ENCODE results near the gene ARFGAP1. TPM values are rescaled to one million over a fixed set of nuclear protein-coding genes. Genes with fewer than 3 reads are reported as not detected.
A peak's percentile ranks its signal among the peaks of the same experiment; 100 is the strongest.

The ARFGAP1 gene
- total RNA-seq, 2 experiments from 2014 or later: 73.4 to 77.6 TPM

DNA sequence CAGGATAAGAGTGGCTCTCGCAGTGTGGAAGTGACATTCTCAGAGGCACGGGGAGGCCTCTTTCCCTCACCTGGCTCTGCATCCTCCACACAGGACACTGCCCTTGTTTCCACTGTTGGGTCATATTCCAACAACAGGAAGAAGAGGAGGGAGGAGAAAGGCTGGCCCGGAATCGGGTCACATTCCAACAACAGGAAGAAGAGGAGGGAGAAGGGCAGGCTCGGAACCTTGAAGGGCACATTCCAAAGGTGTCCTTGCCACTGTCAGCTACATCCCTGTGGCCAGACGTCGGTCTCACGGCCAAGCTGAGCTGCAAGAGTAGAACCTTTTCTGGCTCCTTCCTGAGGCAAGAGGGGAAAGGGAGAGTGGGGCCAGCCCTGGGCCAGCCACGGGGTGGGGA is 63.1 kb downstream of the ARFGAP1 start:
- Mint-ChIP-seq H3K27me3 (peaks cover 21% of the 10 kb centered on the region), H3K4me1 (no peaks in the 10 kb centered on the region), H3K27ac (no peak overlapping the region), H3K36me3 (ENCODE audit: low read depth) (no peaks in the 10 kb centered on the region), H3K9me3 (ENCODE audit: low read depth) (peaks cover 10% of the 10 kb centered on the region), H3K4me3 (no peak overlapping the region)
- ChIA-PET CTCF (interaction anchor here (0.5 kb wide), 1 partner anchor 725 kb away, joined by 4 read pairs; no protein-coding TSS in a partner anchor), POLR2A (no interaction called here)
- no peak for ATAC-seq
- no peak for DNase-seq
- intact Hi-C loops (cut with DNase I, micrococcal nuclease): no loop called here

DNA sequence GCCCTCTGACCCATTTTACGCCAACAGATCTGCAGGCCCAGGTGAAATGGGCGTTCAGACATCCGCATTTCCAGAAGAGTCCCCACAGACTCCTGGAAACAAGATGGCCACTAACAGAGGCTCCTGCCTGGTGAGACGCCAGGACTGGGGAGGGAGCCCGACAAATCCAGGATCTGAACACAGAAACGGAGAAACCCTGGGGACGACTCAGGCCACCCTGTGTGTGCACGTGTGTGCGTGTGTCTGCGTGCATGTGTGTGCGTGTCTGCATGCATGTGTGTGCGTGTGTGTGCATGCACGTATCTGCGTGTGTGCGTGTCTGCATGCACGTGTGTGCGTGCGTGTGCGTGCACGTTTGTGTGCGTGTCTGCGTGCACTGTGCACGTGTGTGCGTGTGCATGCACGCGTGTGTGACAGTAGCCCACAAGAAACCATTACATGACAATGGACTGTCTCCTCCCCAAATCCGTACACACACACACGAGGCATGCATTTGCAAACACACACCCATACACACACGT is 63.7 kb downstream of the ARFGAP1 start:
- ChIA-PET CTCF (no interaction called here), POLR2A (no interaction called here)
- DNase-seq (no peak), ATAC-seq (no peak)
- Mint-ChIP-seq H3K4me3 (no peak overlapping the region), H3K9me3 (ENCODE audit: low read depth) (peaks cover 10% of the 10 kb centered on the region), H3K36me3 (ENCODE audit: low read depth) (no peaks in the 10 kb centered on the region), H3K27me3 (peaks cover 26% of the 10 kb centered on the region), H3K4me1 (no peaks in the 10 kb centered on the region), H3K27ac (no peak overlapping the region)
- intact Hi-C loops (cut with DNase I, micrococcal nuclease): no loop called here

DNA sequence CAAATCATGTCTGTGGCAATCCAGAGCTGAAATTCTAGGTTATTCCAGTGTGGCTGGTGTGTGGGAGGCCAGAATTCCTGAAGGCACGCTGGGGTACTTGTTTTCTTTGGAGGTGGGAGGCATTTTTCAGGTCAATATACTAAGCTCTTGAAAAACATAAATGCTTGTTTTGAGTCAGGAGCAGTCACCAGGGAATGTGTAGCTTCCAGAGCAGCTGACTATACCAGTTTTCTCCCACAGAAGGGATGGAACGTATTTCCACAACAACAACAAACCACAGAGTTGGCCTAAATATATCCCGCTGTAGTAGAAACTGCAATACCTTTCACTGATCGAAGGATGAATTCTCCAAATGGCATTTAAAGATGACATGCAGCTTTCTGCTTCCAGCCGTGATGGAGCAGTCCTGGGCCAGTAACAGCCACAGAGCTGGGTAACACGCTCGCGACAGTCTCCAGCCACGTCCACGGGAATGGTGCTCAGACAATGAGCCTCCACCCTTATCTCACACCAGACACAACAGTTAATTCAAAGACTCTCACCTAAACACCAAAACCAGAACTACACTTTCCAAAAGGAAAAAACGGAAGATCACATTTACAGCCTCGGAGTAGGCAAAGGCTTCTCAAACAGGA is 65.3 kb downstream of the ARFGAP1 start:
- Mint-ChIP-seq H3K9me3 (ENCODE audit: low read depth) (peaks cover 4% of the 10 kb centered on the region), H3K4me3 (no peak overlapping the region), H3K36me3 (ENCODE audit: low read depth) (no peaks in the 10 kb centered on the region), H3K27ac (no peak overlapping the region), H3K27me3 (peaks cover 28% of the 10 kb centered on the region), H3K4me1 (no peaks in the 10 kb centered on the region)
- intact Hi-C loops (cut with DNase I, micrococcal nuclease): no loop called here
- no peak for DNase-seq
- POLR2A ChIA-PET: no interaction called here
- CTCF ChIA-PET: no interaction called here
- ATAC-seq: no peak

Small RNAs within 50 kb of the gene (microRNA-seq; reads per million reads assigned to microRNA genes)
- gene MIR3196 (ENCODE audit: borderline replicate concordance): not detected
- 3.5 reads per million, percentile 3 among the genes with 10 or more reads in this experiment for gene MIR4326 (ENCODE audit: borderline replicate concordance)

Other genes with a start within 250 kb of the ARFGAP1 start
- 10 to 100 TPM; 32.2 to 32.6 TPM for gene YTHDF1, start 56.7 kb upstream of the ARFGAP1 start, total RNA-seq
- gene BIRC7, start 36.9 kb upstream of the ARFGAP1 start, total RNA-seq: under 1 TPM in 1 of 2 experiments, not detected in 1; 0.14 TPM
- gene NKAIN4, start 18.4 kb upstream of the ARFGAP1 start, total RNA-seq: not detected
- under 1 TPM; 0.04 to 0.09 TPM for gene COL20A1, start 20.4 kb downstream of the ARFGAP1 start, total RNA-seq
- not detected for gene CHRNA4, start 88.5 kb downstream of the ARFGAP1 start, total RNA-seq
- not detected for gene KCNQ2, start 199.8 kb downstream of the ARFGAP1 start, total RNA-seq
- gene EEF1A2, start 226.3 kb downstream of the ARFGAP1 start, total RNA-seq: under 1 TPM; 0.69 to 0.81 TPM
- gene PPDPF, start 248.0 kb downstream of the ARFGAP1 start, total RNA-seq: 100 to 1,000 TPM; 119 to 133 TPM

All from activated CD4-positive, alpha-beta T cell treated with anti-CD3 and anti-CD28 coated beads for 36 hours (primary cell).